SK-N-SH treated with all-trans-retinoic acid at 6 μM for 48 hours (cell line): ENCODE measurements around the gene ARL15.

ENCODE experiments used
- ATAC-seq: fragments of 200-7000 bp; cut with Tn5 transposase; 3 replicates; pipeline ENCODE4 v1.9.1; 2020; ENCODE audit warnings: mild to moderate bottlenecking, moderate library complexity
- CSDC2 ChIP-seq: fragments of 250-450 bp; sonication (Bioruptor Pico); IDR thresholded peaks from 2 replicates; pipeline ENCODE4 v1.5.0; 2020; ENCODE audit warnings: mild to moderate bottlenecking, moderate library complexity
- TF ChIP-seq, protein P1 (sequence below): fragments of 250-450 bp; sonication (Bioruptor Pico); IDR thresholded peaks from 2 replicates; pipeline ENCODE4 v1.5.1; 2021; ENCODE audit warnings: mild to moderate bottlenecking, moderate library complexity

Gene ARL15

DNA sequence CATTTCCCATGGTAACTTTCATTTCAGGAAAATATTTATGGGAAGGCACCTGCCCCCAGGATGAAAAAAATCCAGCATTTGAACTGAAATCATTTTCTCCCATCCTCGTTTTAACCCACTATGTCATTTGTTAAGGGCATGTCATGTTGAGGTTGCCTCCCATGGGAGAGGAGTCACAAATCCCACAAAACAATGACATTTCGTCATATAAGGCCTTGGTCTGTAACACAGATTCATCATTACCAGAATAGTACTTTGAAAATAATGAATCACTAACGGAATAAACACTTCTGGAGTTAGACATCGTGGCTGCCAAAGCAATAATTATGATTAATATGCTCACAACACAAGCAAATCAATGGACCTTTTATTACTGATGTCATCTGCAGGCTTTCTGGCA, 475.9 kb downstream of the ARL15 start:
- TF ChIP-seq, protein P1, sequence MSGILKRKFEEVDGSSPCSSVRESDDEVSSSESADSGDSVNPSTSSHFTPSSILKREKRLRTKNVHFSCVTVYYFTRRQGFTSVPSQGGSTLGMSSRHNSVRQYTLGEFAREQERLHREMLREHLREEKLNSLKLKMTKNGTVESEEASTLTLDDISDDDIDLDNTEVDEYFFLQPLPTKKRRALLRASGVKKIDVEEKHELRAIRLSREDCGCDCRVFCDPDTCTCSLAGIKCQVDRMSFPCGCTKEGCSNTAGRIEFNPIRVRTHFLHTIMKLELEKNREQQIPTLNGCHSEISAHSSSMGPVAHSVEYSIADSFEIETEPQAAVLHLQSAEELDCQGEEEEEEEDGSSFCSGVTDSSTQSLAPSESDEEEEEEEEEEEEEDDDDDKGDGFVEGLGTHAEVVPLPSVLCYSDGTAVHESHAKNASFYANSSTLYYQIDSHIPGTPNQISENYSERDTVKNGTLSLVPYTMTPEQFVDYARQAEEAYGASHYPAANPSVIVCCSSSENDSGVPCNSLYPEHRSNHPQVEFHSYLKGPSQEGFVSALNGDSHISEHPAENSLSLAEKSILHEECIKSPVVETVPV: no peak
- TF ChIP-seq CSDC2 (CRISPR knock-in tag): no peak
- TF ChIP-seq, all 23 proteins: peak for 0
- no peak for ATAC-seq
